ENCODE measurements around the gene SAMD11.

SAMD11 gene

GRCh38 chr1:913491-914130, 10.1 kb upstream of the SAMD11 start:
- FAIRE-seq (no peak), DNase-seq (ENCODE audit: insufficient read length, low spot score) (no peak)
- TF ChIP-seq, protein P1, sequence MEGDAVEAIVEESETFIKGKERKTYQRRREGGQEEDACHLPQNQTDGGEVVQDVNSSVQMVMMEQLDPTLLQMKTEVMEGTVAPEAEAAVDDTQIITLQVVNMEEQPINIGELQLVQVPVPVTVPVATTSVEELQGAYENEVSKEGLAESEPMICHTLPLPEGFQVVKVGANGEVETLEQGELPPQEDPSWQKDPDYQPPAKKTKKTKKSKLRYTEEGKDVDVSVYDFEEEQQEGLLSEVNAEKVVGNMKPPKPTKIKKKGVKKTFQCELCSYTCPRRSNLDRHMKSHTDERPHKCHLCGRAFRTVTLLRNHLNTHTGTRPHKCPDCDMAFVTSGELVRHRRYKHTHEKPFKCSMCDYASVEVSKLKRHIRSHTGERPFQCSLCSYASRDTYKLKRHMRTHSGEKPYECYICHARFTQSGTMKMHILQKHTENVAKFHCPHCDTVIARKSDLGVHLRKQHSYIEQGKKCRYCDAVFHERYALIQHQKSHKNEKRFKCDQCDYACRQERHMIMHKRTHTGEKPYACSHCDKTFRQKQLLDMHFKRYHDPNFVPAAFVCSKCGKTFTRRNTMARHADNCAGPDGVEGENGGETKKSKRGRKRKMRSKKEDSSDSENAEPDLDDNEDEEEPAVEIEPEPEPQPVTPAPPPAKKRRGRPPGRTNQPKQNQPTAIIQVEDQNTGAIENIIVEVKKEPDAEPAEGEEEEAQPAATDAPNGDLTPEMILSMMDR (IDR thresholded peaks at IDR 0.05; ENCODE audit: insufficient read depth, missing control alignments): no peak

DNA sequence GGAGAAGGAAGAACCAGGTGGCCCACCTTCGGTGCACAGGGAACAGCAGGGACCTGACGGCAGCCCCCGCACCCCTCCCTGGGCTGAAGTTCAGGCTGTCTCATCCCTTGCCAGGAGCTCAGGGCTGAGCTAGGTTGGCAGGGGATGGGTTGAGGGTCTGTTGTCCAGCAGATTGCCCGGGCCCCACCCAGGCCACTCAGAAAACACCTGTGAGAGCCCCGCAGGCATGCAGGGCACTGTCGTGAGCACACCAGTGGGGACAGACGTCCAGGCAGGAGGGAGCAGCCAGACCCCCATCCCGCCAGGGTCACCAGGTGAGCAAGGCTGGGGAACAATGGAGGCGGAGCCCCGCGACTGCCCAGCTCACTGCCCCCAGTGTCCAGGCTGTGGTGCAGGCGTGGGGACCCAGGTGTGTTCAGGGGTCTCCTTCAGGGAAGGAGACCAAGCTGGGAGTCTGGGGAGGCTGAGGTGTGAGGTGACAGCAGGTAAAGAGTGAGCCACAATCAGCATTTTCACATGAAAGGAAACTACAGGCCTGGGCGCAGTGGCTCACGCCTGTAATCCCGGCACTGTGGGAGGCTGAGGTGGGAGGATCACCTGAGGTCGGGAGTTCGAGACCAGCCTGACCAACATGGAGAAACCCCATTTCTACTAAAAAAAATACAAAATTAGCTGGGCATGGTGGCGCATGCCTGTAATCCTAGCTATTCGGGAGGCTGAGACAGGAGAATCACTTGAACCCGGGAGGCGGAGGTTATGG, 9.4 kb upstream of the SAMD11 start:
- DNase-seq (ENCODE audit: insufficient read length, low spot score) (no peak), FAIRE-seq (no peak)
- TF ChIP-seq, protein P1 (IDR thresholded peaks at IDR 0.05; ENCODE audit: insufficient read depth, missing control alignments): no peak

DNA sequence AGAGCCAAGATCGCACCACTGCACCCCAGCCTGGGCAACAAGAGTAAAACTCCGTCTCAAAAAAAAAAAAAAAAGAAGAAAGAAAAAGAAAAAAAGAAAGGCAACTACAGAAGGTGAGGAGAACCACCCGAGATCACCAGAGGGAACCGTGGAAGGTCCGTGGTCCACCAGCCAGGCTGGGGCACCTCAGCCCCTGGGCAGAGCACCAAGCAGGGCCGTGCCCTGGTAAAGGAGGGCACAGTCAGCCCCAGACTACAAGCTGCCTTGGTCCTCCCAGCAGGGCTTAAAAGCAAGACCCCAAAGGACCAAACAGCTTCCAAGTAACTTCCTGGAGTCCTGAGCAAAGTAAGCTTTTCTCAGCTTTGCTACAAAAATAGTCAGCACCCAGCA, 8.8 kb upstream of the SAMD11 start:
- no peak for FAIRE-seq
- no peak for DNase-seq (ENCODE audit: insufficient read length, low spot score)
- TF ChIP-seq, protein P1 (IDR thresholded peaks at IDR 0.05; ENCODE audit: insufficient read depth, missing control alignments): no peak

GRCh38 chr1:915295-916172, 8.2 kb upstream of the SAMD11 start:
- no peak for FAIRE-seq
- TF ChIP-seq, protein P1 (IDR thresholded peaks at IDR 0.05; ENCODE audit: insufficient read depth, missing control alignments): no peak
- DNase-seq (ENCODE audit: insufficient read length, low spot score): no peak

GRCh38 chr1:916173-917075, 7.3 kb upstream of the SAMD11 start:
- FAIRE-seq (no peak), DNase-seq (ENCODE audit: insufficient read length, low spot score) (no peak)
- TF ChIP-seq, protein P1 (IDR thresholded peaks at IDR 0.05; ENCODE audit: insufficient read depth, missing control alignments): no peak

DNA sequence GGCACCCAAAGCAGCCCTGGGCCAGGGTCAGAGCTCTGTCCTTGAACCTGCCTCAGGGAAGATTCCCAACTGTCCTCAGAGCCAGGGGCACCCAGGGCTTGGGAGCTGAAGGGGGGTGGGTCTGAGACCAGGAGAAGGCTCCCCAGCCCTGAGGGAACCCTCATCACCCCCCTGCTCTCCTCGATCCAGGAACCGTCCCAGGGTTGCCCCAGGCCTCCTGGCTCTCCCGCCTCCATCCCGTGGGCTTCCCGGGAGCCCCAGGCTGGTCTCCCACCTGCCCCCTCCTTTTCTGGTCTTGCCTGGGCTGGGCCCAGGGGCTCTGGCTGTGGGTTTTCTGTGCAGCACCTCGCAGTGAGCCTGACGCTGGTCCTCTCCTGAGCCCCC, 6.7 kb upstream of the SAMD11 start:
- DNase-seq (ENCODE audit: insufficient read length, low spot score) (no peak), FAIRE-seq (no peak)
- TF ChIP-seq, protein P1 (IDR thresholded peaks at IDR 0.05; ENCODE audit: insufficient read depth, missing control alignments): no peak

All from D721Med (cell line).